Inferior parietal cortex (tissue), 1 donor: ENCODE measurements around the gene LMBRD1.
"Not testable (repeated sequence)": the region's sequence is repeated elsewhere in the genome, so short reads cannot be mapped to it uniquely, and the experiment has no call there.

Experiments used
- DNase-seq: peaks from one replicate; pipeline ENCODE4 v3.0.0-alpha.2; 2016; ENCODE audit errors: extremely low spot score

LMBRD1 gene

DNA sequence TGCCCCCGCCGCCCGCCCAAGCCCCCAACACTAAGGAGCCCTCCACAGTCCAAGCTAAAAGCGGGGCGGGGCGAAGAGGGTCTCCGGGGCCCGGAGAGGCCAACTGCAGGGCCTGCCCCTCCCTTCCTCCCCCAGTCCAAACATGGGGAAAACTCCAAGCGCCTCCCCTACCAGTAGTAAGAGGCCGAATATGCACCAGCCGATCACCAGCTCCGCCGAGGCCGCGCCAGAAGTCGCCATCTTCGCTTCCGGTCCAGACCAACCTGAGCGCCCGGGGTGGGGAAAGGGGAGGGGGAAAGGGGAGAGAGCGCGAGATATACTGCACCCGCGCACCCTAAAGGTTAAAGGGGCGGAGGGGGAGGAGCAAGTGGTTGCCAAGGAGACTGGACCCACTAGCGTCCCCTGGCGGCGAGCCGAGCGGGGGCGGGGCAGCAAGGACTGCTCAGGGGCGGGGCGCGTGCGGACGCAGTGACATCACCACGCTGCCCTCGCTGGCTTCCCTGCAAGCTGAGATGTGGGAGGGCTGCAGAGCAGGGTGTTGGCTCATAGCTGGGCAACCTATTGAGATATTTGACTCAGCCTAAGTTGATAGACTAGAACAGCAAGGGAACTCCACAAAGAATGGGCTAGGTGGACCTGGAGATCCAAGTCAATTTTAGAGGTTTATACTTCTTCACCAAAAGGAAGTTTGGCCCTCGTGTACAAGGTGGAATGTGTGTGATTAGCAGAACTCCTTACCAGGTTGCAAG lies at the start of gene LMBRD1:
Gene LMBRD1, minus strand, starts transcription at position 369 of the 749 bp plus-strand sequence. Its CDS starts 129 bp downstream, at position 240.
- DNase-seq = peak; percentile 93

DNA sequence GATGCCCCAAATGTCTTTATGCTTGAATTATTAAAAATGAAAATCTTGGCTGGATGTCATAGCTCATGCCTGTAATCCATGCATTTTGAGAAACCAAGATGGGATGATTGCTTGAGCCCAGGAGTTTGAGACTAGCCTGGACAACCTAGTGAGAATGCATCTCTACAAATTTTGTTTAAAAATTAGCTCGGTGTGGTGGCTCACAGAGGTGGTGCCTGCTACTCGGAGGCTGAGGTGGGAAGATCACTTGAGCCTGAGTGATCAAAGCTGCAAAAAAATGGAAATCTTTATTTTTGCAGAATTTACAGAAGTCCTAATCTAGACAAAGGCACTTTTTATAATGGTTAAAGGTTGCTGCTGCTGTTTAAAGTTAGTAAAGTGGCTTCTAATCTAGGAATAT lies 49.5 kb upstream of the LMBRD1 start:
- no peak for DNase-seq

DNA sequence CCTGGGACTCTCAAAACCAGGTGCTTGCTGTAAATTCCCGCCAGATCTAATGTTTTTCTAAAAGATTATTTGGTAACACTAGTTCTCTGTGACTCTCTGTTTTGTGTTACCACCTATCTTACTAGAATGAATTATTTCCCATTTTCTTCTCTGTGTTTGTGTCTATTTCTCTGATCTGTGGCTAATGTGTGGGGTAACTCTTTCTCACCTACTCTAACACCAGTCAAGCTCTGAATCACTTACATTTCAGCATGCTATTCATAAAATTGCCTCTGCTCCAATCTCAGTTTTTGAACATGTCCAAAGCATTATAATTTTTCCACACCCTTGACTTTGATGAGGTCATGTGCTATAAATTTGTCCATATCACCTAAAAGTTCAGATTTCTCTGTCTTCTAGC lies 46.4 kb upstream of the LMBRD1 start:
- no peak for DNase-seq

DNA sequence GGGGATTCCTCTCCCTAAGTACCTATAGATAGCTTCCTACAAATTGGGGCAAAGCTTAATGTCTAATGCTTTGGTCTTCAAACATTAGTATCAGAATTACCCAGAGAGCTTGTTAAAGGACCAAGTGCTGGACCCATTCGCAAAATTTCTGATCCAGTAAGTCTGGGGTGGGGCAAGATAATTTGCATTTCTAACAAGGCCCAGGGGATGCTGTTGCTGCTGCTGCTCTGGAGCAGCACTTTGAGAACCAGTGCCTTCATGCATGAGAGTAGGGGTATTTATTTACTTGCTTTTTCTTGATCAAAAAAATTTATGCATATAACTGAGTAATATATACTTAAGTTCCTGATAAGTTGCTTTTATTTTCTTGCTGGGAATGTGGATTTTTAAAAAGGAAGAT lies 45.1 kb upstream of the LMBRD1 start:
- DNase-seq = no peak

DNA sequence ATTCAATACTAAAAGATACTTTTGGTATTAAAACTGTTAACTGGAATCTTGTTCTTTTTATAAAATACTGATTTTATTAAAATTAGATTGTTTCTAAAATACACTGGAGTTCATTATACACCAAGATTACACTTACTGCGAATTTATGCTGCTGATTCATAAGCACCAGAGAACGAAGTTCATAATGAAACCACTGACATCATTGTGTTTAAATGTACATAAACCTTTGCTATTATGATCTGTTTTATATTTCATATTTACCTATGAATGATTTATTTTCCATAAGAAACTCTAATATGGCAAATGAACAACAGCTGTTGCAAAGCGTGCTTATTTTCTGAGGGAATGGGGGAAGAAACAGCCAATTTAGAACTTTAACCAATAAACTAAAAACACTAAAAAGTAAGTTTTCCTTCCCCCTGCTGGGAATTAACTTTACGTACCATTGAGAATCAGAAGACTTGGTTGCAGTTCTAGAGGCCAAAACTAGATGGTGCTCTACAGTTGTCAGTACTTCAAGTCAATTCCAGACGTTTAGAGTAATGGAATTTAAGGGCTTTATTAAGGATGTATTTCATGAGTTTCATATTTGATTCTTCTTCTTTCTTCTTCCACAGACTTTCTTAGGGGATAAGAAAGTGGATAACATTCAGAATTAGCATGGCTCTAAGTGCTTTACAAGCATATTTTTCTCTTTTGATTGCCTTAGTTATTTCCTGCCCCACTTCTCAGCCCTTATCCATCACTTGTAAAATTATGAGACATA lies 38.8 kb upstream of the LMBRD1 start:
- DNase-seq = peak; percentile 76

DNA sequence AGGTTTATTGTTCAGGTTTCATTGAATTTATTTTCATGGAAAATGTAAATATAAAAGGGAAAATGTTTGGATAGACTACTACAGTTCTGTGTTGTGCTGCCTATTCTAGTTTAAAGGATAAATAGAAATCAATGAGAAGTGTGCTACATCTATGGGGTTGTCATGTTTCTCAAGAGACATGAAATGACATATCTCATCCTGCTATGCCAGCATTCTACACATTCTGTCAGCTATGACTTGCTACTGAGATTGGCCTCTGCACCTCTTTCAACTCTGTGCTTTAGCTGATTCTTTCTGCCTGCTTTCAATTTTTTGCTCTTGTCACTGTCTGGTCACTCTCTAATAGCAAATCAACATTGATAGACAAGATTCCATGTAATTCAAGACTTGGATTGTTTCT lies 35.7 kb upstream of the LMBRD1 start:
- no peak for DNase-seq

DNA sequence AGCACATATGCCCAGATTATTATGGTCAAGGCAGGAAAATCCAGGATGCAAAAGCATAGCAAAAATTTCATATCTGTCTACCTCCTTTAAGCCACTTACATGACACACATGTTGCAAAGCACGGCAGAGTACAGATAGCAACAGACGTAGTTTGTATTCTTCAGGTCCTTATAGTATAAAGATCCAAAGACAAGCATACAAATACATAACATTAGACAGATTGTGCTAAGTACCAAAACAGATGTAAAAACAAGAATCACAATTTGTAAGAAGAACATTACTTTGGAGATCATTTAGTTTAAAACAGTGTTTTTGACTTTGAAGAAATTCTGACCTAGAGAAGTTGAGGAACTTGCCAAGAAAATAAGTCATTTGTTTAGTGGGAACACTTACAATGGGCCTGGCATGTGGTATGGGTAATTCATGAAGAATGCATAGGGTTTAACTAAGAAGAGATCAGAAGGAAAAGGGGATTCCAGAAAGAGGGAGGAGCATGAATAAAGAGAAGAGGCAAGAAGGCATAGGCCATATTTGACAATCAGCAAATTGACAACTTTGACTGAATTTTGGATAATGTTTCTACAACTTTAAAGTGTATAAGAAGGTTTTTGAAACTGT lies 30.6 kb upstream of the LMBRD1 start:
- DNase-seq = no peak

DNA sequence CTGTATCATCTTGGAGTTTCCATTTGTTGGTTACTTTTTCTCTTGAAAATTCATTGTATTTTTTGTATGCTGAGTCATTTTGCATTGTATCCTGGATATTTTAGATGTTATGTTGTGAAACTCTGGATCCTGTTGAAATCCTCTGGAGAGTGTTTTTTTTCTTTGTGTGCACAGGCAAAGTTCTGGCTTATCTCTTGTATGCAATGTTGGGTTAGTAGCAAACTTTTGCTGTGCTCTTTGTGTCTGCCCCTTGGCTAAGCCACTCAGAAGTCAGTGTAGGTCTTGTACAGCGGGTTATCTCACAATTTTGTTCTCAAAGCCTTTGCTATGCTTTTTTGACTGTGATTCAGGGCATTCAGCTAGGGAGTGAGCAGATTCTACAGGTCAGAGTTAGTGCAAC lies 29.1 kb upstream of the LMBRD1 start:
- no peak for DNase-seq

DNA sequence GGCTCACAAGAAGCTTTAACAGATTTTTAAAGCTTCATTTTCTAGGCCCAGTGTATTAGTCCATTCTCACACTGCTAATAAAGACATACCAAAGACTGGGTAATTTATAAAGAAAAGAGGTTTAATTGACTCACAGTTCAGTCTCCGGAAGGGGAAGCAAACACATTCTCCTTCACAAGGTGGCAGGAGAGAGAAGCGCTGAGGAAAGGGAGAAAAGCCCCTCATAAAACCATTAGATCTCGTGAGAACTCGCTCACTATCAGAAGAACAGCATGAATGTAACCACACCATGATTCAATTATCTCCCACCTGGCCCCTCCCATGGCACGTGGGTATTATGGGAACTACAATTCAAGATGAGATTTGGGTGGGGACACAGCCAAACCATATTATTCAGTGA lies 27.5 kb upstream of the LMBRD1 start:
- not testable (repeated sequence) for DNase-seq

DNA sequence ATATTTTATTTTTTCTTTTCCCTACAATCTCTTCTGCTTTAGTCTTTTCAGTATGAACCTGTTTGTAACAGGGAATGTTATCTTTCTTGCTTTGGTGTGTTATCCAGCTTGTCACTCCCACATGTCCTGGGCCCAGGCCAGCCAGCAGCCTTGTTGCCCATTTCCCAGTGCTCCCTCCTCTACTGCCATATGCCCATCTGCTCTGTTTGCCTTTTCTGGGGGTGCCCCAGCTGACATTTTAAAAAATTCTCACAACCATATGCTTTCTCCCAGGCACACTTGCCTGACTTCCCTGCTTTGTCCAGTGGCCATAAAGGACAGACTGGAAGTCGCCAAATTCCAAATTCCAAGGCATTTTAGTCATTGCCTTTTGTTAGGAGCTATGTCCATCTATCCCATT lies 23.6 kb upstream of the LMBRD1 start:
- DNase-seq = no peak

DNA sequence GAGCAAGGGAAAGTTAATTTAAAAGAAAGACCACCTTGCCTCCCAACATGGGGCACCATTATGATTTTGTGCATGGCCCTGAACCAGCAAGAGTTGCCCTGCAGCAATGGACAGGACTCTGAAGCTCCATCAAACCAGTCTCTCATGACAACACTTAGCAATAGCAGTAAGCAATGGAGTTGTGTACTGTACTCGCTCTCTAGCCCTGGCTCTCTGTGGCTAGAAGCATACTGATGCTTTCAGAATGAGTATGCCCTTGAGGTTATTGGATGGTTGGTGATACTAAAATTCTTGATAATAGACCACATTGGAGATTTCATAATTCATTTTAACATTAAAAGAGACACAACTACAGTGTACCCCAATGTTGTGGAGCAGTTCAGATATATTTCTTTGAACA lies 23.2 kb upstream of the LMBRD1 start:
- DNase-seq = no peak

DNA sequence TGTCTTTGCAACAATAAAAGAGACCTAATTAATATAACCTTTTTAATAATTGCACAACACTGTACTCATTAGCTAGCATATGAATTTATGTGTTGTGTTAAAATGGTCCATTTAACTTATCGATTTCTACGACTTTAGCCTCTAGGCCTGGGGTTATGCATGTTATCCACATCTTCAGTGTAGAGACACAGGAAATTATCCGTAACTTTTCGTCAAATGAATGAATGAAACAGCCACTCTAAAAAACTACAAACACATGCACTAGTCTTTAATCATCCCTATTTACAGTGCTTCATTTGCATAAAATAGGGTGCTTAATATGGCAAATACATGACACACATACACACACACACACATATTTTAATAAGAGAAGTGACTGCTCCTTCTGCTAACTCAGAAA lies 22.3 kb upstream of the LMBRD1 start:
- no peak for DNase-seq

DNA sequence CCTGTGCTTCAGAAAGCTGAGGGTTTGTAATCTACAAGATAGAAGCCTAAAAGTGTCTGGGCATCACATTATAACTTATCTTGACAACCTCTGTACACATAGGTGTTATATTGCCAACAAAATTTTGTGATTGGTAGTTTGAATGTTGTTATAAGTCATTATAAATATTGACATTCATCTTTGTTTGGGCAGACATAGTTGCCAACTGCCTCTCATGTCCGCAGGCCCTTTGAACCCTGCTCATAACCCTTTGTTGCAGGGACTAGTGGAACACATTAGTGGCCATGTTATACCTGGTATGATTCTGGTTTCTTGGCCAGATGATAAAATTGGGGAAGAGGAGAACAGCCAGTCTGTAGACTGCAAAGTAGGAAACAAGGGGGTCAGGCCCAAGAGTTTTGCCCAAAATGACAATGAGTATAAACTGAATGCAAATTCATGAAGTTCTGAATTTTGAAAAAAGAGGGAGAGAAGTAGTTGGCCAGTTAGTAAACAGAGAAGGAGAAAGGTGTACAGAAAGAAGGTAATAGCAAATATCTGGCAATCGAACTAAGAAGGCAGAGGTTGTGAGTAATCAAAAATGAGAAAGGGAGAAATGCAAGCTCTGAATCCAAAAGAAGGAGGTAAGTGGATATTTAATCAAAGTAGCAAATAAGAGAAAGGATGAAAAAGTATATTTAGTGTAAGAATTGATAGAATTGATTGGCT lies 21.6 kb upstream of the LMBRD1 start:
- no peak for DNase-seq

DNA sequence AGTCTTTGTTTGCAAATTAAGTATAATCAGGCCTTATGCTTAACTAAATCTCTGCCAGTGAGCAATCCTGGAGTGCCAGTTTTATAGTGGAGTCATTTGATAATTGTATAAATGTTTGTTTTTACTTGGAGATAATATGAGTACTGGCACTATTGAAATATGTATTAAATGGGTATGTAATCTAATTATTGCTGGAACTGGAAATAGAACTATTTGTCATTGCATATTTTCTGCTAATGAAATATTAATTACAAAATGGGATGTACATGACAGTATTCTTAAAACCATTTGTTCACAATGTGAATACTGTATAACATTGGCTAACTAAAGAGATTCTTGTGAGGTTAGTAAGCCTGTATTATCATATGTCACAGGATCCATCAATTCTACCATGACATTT lies 20.5 kb upstream of the LMBRD1 start:
- DNase-seq = no peak

DNA sequence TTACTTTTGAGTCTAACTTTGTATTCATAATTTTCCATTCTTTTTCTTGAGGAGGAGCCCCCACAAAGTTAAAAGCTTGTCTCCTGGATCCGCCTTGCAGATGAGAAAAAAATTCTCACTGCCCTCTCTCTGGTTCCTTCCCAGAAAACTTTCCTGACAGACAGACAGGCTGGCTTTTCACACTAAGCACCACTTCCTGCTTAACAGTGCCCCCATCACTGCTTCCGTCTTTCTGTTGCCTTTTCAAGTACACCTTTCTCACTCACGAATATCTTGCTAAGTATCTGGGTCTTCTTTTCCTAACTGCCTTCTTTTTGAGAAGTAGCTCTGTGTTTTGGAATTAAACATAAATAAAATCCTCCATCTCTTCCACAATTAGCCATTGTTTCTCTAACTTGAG lies 19.8 kb upstream of the LMBRD1 start:
- no peak for DNase-seq

DNA sequence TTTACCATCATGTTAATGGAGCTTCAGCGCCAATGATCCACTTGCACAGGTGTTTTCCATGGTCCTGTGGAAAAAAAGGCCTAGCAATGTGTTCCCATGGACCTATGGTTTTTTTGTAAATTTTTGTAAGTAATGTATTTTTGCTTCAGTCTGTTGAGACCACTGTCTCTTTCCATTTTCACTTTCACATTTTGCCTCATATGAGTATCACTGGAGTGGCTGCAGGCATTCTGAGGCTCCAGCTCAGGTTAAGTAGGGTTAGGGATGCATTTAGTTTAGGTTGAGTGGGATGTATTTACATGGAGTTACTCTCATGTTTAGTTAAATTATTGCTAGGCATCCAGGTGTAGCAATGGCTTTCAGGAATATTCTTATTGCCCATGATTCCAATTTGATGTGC lies 19.2 kb upstream of the LMBRD1 start:
- DNase-seq = no peak

DNA sequence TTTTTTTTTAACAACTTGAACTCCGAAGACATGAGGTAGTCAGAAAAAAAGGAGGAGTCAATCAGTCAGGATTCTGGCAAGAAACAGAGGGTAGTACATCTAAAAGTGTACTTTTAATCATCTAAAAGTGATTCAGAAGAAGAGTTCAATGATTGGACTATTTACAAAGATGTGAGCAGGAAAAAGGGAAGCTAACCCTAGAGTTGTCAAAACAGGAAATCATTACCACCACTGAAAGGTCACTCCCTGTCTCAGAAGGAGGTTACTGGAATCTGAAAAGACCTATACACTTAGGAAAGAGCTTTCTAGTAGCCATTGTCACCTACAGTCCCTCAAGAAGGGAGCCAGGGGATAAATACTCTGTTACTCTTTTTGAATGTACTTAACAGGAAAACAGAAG lies 16.7 kb upstream of the LMBRD1 start:
- DNase-seq = no peak

DNA sequence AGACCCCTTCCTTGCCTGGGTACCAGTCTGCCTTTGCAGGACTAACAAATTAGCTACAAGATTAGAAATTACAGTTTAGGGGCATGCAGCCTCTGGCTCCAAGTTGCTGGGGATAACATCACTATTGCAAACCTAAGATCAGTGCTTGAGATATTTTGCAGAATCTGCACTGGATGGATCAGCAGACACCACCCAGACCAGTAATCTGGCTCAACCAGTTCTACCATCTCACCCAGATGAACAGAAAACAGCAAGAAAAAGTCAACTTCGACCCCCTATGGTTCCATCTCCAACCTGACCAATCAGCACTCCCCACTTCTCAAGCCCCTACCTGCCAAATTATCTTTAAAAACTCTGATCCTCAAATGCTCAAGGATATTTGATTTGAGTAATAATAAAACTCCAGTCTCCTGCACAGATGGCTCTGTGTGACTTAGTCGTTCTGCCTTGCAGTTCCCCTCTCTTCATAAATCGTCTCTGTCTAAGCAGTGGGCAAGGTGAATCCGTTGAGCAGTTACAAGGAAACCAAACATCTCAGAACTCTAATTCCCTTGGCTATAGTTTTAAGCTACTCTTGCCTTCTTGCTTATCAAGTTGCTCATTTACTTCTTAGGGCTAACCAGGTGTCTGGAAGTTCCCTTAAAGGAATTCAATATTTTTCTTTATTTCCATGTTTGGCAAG lies 16.1 kb upstream of the LMBRD1 start:
- DNase-seq = no peak

DNA sequence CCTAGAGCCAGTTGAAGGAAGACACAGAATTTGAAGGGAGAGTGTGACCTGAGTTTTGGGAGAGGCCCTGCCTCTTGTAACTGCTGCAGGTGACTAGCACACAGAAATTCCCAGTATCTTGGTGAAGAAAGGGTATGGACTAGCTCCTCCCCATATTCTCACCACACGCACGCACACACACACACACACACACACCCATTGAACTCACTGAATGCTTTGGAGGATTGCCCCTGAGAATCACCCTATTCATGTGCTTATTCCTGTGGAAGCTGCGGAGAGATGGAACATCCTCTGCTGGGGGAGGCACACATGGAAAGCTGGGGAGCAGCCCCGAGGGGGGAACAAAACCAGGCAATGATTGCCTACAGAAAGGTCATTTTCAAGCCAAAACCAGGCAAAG lies 6.2 kb upstream of the LMBRD1 start:
- no peak for DNase-seq

DNA sequence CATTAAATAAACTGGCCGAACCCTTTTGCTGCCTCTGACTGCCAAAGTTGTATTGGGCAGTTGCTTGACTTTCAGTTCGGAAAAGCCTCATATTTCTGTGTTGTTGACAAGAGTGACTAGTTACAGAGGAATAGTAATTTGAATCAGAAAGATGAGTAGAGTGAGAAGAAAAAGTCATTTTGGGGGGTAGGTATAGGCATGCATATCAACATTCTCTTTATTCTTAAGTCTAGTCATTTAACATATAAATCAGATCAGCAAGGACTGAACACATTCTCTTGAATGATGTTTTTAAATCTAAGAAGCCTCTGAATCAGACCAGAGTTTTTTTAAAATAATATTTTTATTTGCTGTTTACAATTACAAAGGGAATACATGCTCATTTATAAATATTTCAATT lies 4.9 kb upstream of the LMBRD1 start:
- no peak for DNase-seq

DNA sequence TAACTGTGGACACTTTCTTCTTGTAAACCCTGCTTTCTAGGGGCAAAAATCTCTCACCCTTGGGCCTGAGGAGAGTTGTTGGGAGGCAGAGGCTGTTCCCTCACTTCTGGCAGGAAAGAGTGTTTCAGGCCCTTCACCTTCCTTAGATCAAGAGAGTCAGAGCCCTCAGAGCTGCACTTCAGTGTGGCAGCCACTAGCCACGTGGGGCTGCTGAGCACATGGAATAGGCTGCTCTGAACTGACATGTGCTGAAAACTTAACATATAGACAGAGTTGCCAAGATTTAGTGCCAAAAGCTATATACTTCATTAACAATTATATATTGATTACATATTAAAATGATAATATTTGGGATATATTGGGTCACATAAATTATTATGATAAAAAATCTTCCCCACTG lies 4.4 kb upstream of the LMBRD1 start:
- DNase-seq = no peak

DNA sequence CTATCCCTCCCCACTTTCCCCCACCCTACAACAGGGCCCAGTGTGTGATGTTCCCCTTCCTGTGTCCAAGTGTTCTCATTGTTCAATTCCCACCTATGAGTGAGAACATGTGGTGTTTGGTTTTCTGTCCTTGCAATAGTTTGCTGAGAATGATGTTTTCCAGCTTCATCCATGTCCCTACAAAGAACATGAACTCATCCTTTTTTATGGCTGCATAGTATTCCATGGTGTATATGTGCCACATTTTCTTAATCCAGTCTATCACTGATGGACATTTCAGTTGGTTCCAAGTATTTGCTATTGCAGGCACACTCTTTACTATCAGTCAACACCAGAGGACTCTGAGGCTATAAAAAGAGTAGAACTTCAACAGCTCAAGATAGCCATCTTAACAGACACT lies 2.0 kb upstream of the LMBRD1 start:
- not testable (repeated sequence) for DNase-seq
